HG03457 (cell line): Measurements from ENCODE around the gene SCGB1D1.
"Not testable (repeated sequence)": the region's sequence is repeated elsewhere in the genome, so short reads cannot be mapped to it uniquely, and the experiment has no call there.

ENCODE experiments used
- ATAC-seq: cut with Tn5 transposase; IDR thresholded peaks from one replicate; pipeline ENCODE4 v1.9.1; 2021; ENCODE audit warnings: moderate number of reproducible peaks; ENCODE audit not compliant: unreplicated experiment

The SCGB1D1 gene

DNA sequence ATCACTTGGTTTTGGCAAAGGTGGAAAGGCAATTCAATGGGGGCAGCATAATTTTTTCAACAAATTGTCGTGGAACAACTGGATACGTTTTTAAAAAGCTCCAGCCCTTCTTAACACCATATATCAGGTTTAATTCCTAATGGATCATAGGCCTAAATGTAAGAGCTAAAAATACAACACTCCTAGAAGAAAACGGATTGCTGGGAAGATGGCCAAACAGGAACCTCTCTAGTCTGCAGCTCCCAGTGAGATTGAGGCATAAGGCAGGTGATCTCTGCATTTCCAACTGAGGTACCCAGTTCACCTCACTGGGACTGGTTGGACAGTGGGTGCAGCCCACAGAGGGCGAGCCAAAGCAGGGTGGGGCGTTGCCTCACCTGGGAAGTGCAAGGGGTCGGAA lies 32.4 kb upstream of the SCGB1D1 start:
- no peak for ATAC-seq

DNA sequence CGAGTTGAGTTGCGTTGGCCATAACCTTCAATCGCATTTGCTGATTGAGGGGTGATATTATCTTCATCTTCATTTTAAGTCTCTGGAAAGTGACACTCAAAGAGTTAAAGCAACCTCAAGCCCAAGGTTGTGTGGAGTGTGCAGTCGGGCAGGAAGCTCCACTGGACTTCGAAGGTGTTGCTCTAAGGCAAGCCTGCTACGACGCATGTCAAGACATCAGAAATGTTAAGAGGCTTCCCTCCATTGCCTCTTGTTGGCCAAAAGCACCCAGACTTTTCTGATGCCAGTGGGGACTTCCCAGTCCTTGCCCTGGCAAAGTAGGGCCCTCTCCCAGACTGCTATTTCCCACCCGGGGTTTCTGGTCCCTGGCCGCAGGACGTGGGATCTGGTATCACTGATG lies 23.6 kb upstream of the SCGB1D1 start:
- ATAC-seq = no peak

DNA sequence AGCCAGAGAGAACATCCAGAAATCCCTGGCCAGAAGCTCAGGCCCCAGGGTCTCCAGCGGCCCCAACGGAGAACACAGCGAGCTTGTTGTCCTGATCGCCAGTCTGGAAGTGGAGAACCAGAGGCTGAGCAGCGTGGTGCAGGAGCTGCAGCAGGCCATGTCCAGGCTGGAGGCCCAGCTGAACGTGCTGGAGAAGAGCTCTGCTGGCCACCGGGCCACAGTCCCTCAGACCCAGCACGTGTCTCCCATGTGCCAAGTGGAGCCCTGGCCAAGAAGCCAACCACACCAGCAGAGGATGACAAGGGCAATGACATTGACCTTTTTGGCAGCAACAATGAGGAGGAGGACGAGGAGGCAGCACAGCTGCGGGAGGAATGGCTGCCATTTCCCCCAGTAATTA lies 20.6 kb upstream of the SCGB1D1 start:
- ATAC-seq = no peak

DNA sequence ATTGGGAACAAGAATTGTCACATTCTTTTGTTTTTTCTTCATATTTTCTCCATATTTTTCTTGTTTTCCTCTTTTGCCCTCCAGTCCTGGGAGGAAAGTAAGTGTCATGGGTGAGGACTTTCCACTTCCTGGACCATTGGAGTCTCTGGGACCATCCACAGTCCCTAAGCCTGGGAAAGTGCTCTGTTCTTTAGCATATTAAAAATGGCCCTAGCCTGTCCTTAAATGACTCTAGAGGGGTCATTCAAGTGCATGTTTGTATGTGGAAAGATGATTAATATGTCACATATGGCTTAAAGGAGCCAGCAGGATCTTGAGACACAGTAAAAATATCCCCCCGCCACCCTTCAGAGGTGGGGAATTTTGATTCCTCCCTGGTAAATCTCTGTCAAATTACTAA lies 20.1 kb upstream of the SCGB1D1 start:
- ATAC-seq = no peak

DNA sequence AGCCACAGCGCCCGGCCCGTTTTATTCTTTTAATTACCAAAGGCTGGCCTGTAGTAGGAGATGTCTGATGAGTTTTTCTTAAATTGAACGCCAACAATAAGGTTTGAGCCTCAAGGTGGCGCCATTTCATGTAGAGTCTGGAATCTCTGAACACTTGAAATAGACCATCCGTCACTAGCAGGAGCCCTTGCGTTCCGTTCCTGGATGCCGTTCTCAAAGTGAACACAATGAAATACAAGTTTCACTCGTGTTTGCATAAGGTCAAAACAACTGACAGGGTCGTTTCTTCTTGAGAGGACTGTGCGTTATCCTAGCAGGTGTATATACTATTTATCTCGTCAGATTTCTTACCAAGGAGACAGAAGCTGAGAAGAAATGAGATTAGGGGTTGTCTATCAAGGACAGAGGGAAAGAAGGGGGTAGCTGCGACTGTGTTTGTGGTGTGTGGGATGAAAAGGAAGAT lies 18.7 kb upstream of the SCGB1D1 start:
- no peak for ATAC-seq

DNA sequence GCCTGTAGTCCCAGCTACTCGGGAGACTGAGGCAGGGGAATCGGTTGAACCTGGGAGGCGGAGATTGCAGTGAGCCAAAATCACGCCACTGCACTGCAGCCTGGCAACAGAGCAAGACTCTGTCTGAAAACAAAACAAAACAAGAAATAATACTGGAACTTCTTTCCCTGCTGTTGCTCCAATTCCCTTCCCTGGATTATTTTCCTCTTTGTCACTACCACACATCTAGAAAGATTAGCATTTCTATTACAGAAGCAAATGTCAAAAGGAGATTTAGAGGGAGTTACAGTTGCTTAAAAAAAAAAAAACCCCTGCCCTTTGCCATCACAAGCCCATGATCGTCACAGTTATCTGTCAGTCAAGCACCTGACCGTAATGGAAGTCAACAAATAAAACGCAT lies 17.7 kb upstream of the SCGB1D1 start:
- ATAC-seq = no peak

DNA sequence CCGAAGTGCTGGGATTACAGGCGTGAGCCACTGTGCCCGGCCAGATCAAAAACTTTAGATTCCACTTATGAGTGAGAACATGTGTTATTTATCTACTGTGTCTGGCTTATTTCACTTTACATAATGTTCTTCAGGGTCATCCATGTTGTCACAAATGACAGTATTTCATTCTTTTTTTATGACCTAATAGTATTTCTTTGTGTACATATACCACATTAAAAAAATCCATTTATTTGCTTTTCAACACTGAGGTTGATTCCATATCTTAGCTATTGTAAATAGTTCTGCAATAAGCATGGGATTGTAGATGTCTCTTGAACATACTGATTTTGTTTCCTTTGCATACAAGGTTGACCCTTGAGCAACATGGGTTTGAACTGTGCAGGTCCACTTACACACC lies 13.2 kb upstream of the SCGB1D1 start:
- ATAC-seq = no peak

DNA sequence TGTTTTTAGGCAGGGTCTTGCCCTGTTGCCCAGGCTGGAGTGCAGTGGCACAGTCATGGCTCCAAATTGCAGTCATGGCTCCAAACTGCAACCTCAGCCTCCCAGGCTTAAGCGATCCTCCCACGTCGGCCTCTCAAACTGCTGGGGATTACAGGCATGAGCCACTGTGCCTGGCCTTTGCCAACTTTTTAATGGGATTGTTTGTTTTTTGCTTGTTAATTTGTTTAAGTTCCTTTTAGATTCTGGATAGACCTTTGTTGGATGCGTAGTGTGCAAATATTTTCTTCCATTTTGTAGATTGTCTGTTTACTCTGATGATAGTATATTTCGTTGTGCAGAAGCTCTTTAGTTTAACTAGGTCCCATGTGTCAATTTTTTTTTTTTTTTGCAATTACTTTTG lies 10.0 kb upstream of the SCGB1D1 start:
- ATAC-seq = no peak

DNA sequence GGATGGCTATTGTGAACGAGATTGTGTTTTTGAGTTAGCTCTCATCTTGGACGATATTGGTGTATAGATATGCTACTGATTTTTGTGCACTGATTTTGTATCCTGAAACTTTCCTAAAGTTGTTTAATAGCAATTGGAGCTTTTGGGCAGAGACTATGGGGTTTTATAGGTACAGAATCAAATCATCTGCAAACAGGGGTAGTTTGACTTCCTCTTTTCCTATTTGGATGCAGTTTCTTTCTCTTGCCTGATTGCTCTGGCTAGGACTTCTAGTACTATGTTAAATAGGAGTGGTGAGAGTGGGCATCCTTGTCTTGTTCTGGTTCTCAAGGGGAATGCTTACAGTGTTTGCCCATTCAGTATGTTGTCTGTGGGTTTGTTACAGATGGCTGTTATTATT lies 8.9 kb upstream of the SCGB1D1 start:
- ATAC-seq = no peak

DNA sequence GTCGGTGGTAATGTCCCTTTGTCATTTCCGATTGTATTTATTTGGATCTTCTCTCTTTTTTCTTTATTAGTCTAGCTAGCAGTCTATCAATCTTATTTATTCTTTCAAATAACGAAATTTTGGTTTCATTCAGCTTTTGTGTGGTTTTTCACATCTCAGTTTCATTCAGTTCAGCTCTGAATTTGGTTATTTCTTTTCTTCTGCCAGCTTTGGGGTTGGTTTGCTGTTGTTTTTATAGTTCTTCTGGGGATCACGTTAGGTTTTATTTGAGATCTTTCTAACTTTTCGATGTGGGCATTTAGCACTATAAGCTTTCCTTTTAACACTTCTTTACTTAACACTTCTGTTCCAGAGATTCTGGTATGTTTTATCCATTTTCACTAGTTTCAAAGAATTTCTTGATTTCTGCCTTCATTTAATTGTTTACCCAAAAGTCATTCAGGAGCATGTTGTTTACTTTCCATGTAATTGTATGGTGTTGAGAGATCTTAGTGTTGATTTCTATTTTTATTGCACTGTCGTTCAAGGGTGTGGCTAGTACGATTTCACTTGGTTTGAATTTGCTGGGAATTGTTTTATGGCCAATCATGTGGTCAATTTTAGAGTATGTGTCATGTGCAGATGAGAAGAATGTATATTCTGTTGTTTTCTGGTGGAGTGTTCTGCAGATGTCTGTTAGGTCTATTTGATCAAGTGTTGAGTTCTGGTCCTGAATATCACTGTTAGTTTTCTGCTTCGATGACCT lies 7.7 kb upstream of the SCGB1D1 start:
- ATAC-seq = no peak

DNA sequence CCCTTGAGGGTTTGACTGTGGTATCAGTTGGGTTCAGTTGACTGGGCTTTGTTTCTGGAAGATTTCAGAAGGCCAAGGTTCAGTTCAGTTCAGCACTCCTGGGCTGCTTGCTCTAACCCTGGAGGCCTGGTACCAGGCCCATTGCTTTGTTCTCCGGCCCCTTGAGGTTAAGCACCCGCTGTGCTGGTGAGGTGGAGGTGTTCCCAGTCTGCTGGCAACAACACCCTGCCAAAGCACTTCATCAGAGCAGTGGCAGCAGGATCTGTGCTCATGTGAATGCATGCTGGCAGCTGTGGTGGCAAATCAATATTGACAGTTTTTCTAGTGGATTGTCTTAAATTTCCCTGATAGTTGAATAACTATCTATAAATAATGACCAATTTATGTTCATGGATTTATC lies 3.8 kb upstream of the SCGB1D1 start:
- no peak for ATAC-seq

DNA sequence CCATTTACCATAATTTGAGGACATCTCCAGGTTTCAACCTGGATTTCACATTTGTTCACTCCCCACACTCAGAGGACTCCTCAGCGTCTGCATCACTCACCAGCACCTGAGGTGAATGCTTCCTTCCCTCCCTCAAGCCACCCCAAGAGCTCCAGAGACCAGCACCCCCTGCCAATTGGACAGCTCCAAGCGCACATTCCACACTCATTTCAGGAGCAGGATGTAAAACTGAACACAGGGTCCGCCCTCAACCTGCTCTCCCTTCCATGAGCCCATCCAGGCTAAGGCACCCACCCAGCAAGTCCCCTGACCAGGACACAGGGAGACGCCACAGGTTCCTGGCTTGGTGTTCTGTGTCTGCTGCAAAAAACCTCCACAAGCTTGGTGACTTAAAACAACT lies 3.9 kb downstream of the SCGB1D1 start:
- ATAC-seq = no peak

DNA sequence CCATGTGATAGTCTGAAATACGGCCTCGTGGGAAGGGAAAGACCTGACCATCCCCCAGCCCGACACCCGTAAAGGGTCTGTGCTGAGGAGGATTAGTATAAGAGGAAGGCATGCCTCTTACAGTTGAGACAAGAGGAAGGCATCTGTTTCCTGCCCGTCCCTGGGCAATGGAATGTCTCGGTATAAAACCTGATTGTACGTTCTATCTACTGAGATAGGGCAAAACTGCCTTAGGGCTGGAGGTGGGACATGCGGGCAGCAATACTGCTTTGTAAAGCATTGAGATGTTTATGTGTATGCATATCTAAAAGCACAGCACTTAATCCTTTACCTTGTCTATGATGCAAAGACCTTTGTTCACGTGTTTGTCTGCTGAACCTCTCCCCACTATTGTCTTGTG lies 5.0 kb downstream of the SCGB1D1 start:
- not testable (repeated sequence) for ATAC-seq

DNA sequence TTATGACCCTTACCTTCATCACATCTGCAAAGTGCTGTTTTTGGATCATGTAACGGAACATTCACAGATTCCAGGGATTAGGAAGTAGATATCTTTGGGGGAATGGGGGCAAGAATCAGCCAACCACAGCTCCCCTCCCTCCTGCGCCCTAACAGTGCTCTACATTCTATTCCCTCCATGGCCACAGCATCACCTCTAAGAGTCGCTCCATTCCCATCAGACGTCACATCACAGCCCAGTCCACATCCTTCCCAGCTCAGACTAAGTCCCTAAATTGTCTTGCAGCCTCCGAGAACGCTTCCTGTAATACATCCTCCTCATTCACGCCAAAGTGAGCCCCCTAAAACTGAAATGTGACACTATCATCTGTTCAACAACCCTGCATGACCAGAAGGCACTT lies 5.9 kb downstream of the SCGB1D1 start:
- no peak for ATAC-seq

DNA sequence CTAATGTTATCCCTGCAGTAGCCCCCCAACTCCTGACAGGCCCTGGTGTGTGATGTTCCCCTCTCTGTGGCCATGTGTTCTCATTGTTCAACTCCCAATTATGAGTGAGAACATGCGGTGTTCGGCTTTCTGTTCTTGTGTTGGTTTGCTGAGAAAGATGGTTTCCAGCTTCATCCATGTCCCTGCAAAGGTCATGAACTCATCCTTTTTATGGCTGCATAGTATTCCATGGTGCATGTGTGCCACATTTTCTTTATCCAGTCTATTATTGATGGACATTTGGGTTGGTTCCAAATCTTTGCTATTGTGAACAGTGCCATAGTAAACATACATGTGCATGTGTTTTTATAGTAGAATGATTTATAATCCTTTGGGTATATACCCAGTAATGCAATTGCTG lies 7.4 kb downstream of the SCGB1D1 start:
- not testable (repeated sequence) for ATAC-seq

DNA sequence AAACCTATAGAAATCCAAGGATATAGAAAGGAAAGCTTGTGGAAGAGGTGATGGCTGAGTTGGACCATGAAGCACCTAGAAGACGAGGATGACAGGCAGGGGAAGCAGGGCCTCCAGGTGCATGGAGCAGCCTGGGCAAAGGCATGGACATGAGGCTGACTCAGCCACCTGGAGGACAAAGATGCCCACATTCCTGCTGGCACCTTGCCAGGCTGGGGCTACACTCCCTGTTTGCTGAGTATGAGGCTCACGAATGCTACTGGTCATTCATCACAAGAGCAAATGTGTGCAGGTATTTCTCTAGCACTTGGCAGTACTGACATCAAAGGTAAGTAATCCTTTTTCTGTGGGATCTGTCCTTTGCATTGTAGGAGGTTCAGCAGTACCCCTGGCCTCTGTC lies 11.4 kb downstream of the SCGB1D1 start:
- no peak for ATAC-seq

DNA sequence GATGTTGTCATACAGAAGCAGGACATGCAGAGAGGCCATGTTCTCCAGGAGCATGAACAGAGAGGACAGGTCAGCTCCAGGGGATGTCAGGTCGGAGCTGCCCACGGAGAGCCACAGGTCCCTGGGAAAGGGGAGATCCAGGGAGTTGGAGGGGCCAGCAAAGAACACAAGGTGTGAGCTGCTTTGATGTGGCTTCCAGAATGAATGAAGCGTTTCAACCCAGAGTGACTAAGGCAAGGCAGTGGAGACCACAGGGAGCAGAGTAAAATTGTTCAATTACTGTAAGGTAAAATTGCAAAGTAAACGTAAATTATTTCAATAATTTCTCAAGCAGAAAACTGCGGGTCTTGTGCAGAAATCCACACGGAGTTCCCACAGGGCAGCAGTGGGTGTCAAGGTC lies 12.9 kb downstream of the SCGB1D1 start:
- no peak for ATAC-seq

DNA sequence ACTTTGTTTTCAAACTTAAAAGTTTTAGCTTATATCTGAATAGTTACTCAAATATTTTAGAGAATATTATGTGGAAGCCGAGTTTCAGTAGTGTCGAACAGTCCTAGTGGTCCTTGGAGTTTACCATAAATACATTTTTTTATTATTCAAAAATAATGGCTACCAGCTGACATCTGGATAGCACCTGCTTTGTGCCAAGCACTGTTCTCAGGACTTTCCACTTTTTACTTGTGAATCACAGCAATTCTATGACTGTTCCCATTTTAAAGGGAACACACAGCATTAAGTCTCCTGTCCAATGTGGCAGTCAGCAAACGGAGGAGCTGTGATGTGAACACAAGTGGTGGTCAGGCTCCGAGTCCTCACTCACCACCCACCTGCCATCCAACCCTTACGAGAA lies 14.4 kb downstream of the SCGB1D1 start:
- ATAC-seq = no peak

DNA sequence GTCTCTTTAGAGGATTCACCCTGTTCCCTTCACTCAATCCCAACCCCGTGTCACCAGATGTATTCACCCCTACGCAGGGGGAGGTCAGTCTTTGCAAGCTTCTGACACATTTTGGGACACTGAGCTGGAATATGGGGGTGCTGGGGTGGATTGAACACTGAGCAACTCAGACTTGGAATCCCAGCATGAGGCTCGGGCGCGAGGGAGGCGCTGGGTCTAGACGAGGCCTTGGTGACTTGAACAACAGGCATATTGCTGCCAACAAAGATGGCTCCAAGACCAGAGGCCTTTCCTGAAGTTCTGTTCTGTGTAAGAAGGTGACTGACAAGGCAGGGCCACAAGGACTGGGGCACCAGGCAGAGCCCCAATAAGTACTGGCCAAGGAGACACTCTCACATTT lies 15.4 kb downstream of the SCGB1D1 start:
- ATAC-seq = no peak

DNA sequence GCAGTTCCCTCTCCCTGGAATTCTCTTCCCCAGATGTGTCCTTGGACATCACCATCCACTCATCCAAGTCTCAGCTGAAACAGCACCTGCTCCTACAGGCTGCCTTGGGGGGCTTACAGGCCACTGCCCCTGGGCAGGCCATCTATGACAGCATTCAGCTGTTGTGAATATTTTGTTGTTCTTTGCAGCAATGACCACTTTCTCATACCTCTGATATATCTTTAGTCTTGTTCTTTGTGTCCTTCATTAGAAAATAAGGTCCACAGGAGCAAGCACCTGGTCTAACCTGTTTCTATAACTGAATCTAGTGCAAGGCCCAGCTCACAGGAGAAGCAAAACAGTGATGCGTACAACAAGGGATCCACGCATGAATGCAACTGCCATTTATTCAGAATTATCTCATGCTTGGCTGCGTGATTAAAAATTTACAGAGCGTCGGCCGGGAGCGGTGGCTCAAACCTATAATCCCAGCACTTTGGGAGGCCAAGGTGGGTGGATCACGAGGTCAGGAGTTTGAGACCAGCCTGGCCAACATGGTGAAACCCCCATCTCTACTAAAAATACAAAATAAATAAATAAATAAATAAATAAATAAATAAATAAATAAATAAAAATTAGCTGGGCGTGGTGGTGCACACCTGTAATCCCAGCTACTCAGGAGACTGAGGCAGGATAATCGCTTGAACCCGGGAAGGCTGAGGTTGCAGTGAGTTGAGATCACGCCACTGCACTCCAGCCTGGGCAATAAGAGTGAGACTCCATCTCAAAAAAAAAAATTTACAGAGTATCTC lies 16.5 kb downstream of the SCGB1D1 start:
- not testable (repeated sequence) for ATAC-seq

DNA sequence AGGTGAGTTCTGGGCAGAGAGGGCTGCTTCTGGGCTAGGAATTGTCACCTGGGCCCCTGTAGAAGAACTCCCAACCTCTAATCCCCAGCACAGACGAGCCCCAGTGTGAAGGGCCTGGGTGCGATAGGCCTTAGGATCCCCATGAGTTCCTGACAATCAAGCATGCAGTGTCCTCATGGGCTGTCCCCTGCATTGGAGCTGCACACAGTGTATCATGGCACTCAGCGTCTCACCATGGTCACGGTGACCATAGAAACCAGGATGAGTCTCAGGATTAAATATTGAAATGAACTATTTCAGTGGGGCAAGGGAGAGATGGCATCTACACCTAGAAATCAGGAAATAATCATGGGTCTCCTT lies 18.7 kb downstream of the SCGB1D1 start:
- no peak for ATAC-seq

DNA sequence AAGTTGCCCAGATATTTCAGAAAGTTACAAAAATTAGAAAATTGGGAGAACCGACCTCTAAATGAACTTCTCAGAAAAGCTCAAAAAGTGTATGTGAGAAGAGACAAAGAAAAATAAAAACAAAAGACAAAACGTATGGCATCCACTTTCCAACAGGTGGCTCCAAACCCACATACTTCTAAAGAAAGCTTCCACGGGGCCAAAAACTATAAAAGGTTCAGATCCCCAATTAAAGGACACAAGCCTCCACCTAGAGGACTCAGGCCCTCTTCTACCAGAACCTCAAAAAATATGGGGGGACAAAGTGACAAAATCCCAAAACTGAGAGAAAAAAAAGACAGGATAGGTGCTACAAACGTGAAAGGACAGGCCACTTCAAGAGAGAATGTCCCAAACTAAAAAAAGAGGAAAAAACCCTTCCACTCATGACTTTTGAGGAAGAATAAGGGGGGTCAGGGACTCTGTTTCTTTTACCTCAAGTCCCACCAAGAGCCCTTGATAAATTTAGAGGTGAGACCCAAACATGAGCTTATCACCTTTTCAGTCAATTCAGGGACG lies 27.3 kb downstream of the SCGB1D1 start:
- ATAC-seq = no peak
